Ovary (tissue), 3 donors: ENCODE results near the gene FIBCD1.

Experiments used
- CTCF ChIP-seq, 3 donors: fragments of 450-650 bp in 2 of 3; fragments of 200-600 bp in 1 of 3; IDR thresholded peaks; one replicate each; pipeline versions ENCODE4 v1.5.1 to v1.8.0; 2016 to 2022; ENCODE audit warnings: antibody characterized with exemption in 3 of 3, mild to moderate bottlenecking in 1 of 3
- POLR2A ChIP-seq: fragments of 450-650 bp; IDR thresholded peaks from one replicate; pipeline ENCODE4 v1.6.1; 2017; ENCODE audit warnings: antibody characterized with exemption, mild to moderate bottlenecking, moderate library complexity
- donor health status: DM: no; HTN: no; CAD: no.

DNA sequence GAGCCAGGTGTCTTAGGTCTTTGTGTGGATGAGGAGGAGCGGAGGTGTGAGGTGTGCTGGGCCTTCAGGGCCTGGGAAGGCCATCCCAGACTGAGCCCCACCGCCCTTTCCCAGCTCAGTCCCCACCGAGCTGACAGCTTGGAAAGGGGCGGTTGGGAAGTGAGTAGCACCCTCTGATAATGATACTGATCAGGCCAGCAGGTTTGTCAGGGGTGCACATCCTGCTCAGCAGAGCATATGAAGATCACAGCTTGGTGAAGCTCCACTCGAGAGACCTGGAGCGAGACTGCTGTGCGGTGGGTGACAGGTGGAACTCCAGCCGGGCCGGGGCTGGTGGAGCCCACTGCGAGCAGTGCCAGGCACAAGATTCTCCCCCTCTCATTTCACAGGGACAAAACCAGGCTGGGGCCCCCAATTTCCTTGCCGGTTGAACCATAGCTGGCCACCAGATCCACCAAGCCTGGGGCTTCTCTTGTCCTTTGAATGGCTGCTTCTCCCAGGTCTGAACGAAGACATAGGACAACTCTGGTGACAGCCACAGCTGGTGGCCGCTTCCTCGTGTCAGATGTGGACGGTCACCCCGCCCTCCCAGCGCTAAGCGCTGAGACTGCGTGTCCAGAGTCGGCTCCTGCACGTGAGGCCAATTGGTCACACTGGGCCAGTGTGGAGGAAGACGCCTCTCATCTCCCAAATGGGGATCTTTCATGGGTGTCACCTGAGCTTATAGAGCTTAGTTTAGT, 50.7 kb downstream of the FIBCD1 start:
- no peak for TF ChIP-seq CTCF (IDR thresholded peaks at IDR 0.05)
- TF ChIP-seq POLR2A = no peak
